ENCODE measurements around the gene SERPINA12.

GRCh38 chr14:94465042-94465441 is 44.2 kb downstream of the SERPINA12 start:
- TF ChIP-seq POLR2A (IDR thresholded peaks at IDR 0.05) (no peak), CTCF (IDR thresholded peaks at IDR 0.05) (no peak)
